ENCODE measurements around the gene MPG. TPM values are rescaled to one million over a fixed set of nuclear protein-coding genes. Genes with fewer than 3 reads are reported as not detected.

The MPG gene
- total RNA-seq, 1 experiment from 2014 or later = 32.6 TPM

DNA sequence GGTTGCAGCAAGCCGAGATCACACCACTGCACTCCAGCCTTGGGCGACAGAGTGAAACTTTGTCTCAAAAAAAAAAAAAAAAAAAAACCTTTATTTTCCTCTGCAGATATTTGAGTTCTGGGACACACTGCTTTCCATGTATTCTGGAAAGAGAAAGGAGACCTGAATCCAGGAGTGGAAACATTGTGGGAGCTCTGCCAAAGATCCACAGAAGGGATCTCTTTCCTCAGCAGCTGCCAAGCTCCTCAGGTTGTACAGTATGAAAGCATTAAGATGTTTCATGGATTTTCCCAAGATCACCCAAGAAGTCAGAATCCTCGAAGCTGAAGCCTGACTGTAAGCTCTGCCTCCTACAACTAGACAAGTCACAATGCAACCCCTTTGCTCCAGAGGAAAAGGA, 47.0 kb downstream of the MPG start:
- ChIA-PET RAD21 (ENCODE audit: low non-redundant PET in 1 of 2, low total read pairs in 2 of 2, uncharacterized antibody in 2 of 2, unreplicated experiment in 2 of 2) (no interaction called here), CTCF (no interaction called here), POLR2A (no interaction called here)
- TF ChIP-seq ELF1 (IDR thresholded peaks at IDR 0.05; ENCODE audit: borderline replicate concordance, low read depth) (no peak), CEBPB (IDR thresholded peaks at IDR 0.05; ENCODE audit: low read depth) (no peak), EZH2phosphoT487 (IDR thresholded peaks at IDR 0.05; ENCODE audit: borderline replicate concordance) (no peak), EZH2 (IDR thresholded peaks at IDR 0.05) (no peak), POLR2A (IDR thresholded peaks at IDR 0.05; ENCODE audit: borderline replicate concordance, extremely low read depth, insufficient read depth, insufficient read length) (no peak), ZNF274 (IDR thresholded peaks at IDR 0.05; ENCODE audit: low read depth, low read length) (no peak), CBX3 (IDR thresholded peaks at IDR 0.05; ENCODE audit: low read depth) (no peak), ZFX (IDR thresholded peaks at IDR 0.05) (no peak), YY1 (IDR thresholded peaks at IDR 0.05; ENCODE audit: extremely low read depth, insufficient replicate concordance, low read depth, low read length) (no peak), SRF (IDR thresholded peaks at IDR 0.05; ENCODE audit: low read depth) (no peak), FOSL1 (IDR thresholded peaks at IDR 0.05; ENCODE audit: low read depth) (no peak), SP1 (IDR thresholded peaks at IDR 0.05; ENCODE audit: low read depth) (no peak)
- TF ChIP-seq, protein P1, sequence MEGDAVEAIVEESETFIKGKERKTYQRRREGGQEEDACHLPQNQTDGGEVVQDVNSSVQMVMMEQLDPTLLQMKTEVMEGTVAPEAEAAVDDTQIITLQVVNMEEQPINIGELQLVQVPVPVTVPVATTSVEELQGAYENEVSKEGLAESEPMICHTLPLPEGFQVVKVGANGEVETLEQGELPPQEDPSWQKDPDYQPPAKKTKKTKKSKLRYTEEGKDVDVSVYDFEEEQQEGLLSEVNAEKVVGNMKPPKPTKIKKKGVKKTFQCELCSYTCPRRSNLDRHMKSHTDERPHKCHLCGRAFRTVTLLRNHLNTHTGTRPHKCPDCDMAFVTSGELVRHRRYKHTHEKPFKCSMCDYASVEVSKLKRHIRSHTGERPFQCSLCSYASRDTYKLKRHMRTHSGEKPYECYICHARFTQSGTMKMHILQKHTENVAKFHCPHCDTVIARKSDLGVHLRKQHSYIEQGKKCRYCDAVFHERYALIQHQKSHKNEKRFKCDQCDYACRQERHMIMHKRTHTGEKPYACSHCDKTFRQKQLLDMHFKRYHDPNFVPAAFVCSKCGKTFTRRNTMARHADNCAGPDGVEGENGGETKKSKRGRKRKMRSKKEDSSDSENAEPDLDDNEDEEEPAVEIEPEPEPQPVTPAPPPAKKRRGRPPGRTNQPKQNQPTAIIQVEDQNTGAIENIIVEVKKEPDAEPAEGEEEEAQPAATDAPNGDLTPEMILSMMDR (IDR thresholded peaks at IDR 0.05 in 2 of 3, conservative IDR thresholded peaks at IDR 0.05 in 1 of 3; ENCODE audit: borderline replicate concordance in 1 of 3, insufficient read depth in 1 of 3, low read depth in 2 of 3, low read length in 2 of 3) = no peak
- Histone ChIP-seq H4K20me1 (ENCODE audit: insufficient read depth) (no peaks in the 10 kb centered on the region), H3K9me3 (ENCODE audit: control insufficient read depth in 1 of 2, insufficient read depth in 1 of 2, low read depth in 1 of 2, low read length in 2 of 2) (no peaks in the 10 kb centered on the region), H3K9ac (ENCODE audit: low read length) (no peak overlapping the region), H3K27me3 (ENCODE audit: insufficient read depth, low read length) (no peaks in the 10 kb centered on the region), H2AFZ (ENCODE audit: low read depth, low read length, poor library complexity, severe bottlenecking) (no peak overlapping the region), H3K4me2 (ENCODE audit: low read length) (no peak overlapping the region), H3K4me1 (ENCODE audit: control insufficient read depth in 1 of 2, insufficient read depth in 2 of 2, low read length in 2 of 2) (no peaks in the 10 kb centered on the region), H3K79me2 (ENCODE audit: insufficient read depth, low read length) (peaks cover 17% of the 10 kb centered on the region; the same call in 1 of the 2 replicates), H3K36me3 (ENCODE audit: control insufficient read depth in 1 of 2, insufficient read depth in 2 of 2, low read length in 2 of 2) (no peaks in the 10 kb centered on the region), H3K27ac (ENCODE audit: low read depth, low read length) (no peak overlapping the region), H3K4me3 (replicated peaks in 1 of 2; ENCODE audit: low read depth in 1 of 2, low read length in 2 of 2) (no peak overlapping the region), H3K9me2 (ENCODE audit: insufficient read depth) (no peaks in the 10 kb centered on the region)
- BruUV-seq (replicated peaks) = no TSS peak
- ATAC-seq (no peak), DNase-seq (ENCODE audit: low read depth, low spot score) (no peak)
- intact Hi-C loops (cut with micrococcal nuclease) = no loop called here
